MCF 10A (cell line): Measurements from ENCODE around the gene RELCH. TPM values are rescaled to one million over a fixed set of nuclear protein-coding genes. Genes with fewer than 3 reads are reported as not detected.

Experiments
- BruUV-seq: library from RNA; stranded (reverse); fragments of 400-500 nt; replicated peaks from 2 replicates; lab custom pipeline; 2021; lab: Mats Ljungman, UMichigan
- CTCF ChIA-PET: fragments of 300-600 bp; sonication (Branson Sonifier 250); formaldehyde crosslinking; extraction: SDS; loops from one replicate; lab custom pipeline; 2021; ENCODE audit warnings: antibody characterized with exemption, inconsistent platforms; lab: Yijun Ruan, JAX
- POLR2A ChIA-PET: fragments of 300-600, 350-650 bp; sonication (Branson Sonifier 250); formaldehyde crosslinking; extraction: SDS; loops from one replicate; lab custom pipeline; 2020; ENCODE audit warnings: antibody characterized with exemption, inconsistent platforms; lab: Yijun Ruan, JAX
- DNase-seq: peaks from one replicate; pipeline ENCODE4 v3.0.0-alpha.2; 2018; ENCODE audit not compliant: unreplicated experiment
- H3K27ac Mint-ChIP-seq: one replicate; pipeline ENCODE4 v1.8.0; 2022; ENCODE audit warnings: mild to moderate bottlenecking, low read depth, mixed read lengths; ENCODE audit not compliant: unreplicated experiment
- H3K27me3 Mint-ChIP-seq: one replicate; pipeline ENCODE4 v1.8.0; 2022; ENCODE audit warnings: mixed read lengths; ENCODE audit not compliant: insufficient read depth, unreplicated experiment
- H3K36me3 Mint-ChIP-seq: one replicate; pipeline ENCODE4 v1.8.0; 2022; ENCODE audit warnings: mild to moderate bottlenecking, moderate library complexity, mixed read lengths; ENCODE audit not compliant: insufficient read depth, unreplicated experiment
- H3K4me1 Mint-ChIP-seq: one replicate; pipeline ENCODE4 v1.8.0; 2022; ENCODE audit warnings: mixed read lengths; ENCODE audit not compliant: insufficient read depth, unreplicated experiment
- H3K4me3 Mint-ChIP-seq: one replicate; pipeline ENCODE4 v1.8.0; 2022; ENCODE audit warnings: mild to moderate bottlenecking, moderate library complexity, mixed read lengths; ENCODE audit not compliant: unreplicated experiment
- H3K9me3 Mint-ChIP-seq: one replicate; pipeline ENCODE4 v1.8.0; 2022; ENCODE audit warnings: mixed read lengths; ENCODE audit not compliant: unreplicated experiment
- intact Hi-C: fragments of 100-400 bp; cut with micrococcal nuclease; formaldehyde crosslinking; loops from 2 replicates; pipeline ENCODE4 v1.14.1; 2022
- total RNA-seq: library from RNA; stranded (reverse); gene quantifications from 2 replicates; pipeline ENCODE4 v1.2.3, GENCODE V29; 2022
- TF ChIP-seq, protein P1 (sequence below): fragments of 200-600 bp; IDR thresholded peaks from one replicate; pipeline ENCODE4 v1.8.0; 2022; ENCODE audit warnings: antibody characterized with exemption, mild to moderate bottlenecking; ENCODE audit not compliant: unreplicated experiment

RELCH gene
- total RNA-seq, 1 experiment from 2014 or later, result 24.7 TPM

DNA sequence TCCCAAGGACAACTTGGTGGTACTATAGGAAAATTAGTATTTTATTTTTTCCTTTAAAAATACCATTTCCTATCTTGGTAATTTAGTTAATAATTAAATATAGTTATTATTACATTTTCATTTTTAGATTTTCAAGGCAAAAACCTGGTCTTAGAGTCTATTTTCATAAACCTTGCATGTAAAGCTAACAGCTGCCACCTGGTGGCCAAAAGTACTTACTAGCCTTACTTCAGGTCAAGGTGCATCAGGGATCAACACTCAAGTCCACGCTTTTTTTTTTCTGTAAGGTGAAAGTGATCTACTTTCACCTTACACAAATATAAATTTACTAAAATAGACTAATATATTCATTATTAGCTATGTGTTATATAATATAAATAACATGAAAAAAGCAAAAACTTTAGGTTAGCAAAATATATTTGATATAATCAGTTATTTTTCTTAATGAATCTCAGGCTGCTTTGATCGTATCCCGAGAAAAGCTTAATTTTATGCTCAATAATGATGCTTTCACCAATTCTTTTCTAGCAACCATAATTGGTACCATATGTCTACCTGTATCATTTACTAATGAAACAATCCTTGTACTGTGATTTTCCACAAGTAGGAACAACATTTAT is 62.5 kb downstream of the RELCH start:
- no TSS peak for BruUV-seq
- H3K36me3 Mint-ChIP-seq, result peaks cover 27% of the 10 kb centered on the region
- DNase-seq, result peak; percentile 80
- ChIA-PET POLR2A (interaction anchor here (0.6 to 6.1 kb wide), 7 partner anchors 21 to 66 kb away, joined by 3 to 122 read pairs (median 5); partner anchors contain the start of genes PIGN and RELCH), CTCF (interaction anchor here (0.6 to 4.7 kb wide), 35 partner anchors 9 to 1735 kb away, joined by 3 to 105 read pairs (median 5); partner anchors contain the start of genes PIGN and RELCH)
- H3K4me1 Mint-ChIP-seq, result no peaks in the 10 kb centered on the region
- H3K27ac Mint-ChIP-seq, result no peak overlapping the region
- no peaks in the 10 kb centered on the region for H3K27me3 Mint-ChIP-seq
- no peaks in the 10 kb centered on the region for H3K9me3 Mint-ChIP-seq
- H3K4me3 Mint-ChIP-seq, result no peak overlapping the region
- TF ChIP-seq, protein P1, sequence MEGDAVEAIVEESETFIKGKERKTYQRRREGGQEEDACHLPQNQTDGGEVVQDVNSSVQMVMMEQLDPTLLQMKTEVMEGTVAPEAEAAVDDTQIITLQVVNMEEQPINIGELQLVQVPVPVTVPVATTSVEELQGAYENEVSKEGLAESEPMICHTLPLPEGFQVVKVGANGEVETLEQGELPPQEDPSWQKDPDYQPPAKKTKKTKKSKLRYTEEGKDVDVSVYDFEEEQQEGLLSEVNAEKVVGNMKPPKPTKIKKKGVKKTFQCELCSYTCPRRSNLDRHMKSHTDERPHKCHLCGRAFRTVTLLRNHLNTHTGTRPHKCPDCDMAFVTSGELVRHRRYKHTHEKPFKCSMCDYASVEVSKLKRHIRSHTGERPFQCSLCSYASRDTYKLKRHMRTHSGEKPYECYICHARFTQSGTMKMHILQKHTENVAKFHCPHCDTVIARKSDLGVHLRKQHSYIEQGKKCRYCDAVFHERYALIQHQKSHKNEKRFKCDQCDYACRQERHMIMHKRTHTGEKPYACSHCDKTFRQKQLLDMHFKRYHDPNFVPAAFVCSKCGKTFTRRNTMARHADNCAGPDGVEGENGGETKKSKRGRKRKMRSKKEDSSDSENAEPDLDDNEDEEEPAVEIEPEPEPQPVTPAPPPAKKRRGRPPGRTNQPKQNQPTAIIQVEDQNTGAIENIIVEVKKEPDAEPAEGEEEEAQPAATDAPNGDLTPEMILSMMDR, result peak; percentile 55
- intact Hi-C loops, result loop anchor here (1.0 kb wide), 1 partner anchor 66 kb away; no protein-coding TSS in a partner anchor

DNA sequence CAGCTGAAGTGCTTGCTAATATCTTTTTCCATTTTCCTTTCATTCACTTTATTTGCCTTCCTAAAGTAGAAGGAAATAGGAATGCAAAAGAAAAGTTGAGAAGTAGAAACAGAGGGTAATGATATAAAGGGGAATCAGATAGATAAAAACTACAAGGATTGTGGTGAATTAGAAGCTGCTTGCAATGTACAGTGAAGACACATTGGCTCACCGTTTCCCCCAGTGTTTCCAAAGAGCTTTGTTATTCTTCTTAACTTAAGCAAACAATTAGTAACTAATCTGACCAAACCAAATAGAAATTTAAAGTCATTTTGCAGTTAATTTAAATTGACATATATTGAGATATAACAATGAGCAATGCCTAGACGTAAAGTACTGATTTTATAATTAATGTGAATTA is 63.4 kb downstream of the RELCH start:
- DNase-seq, result no peak
- H3K4me1 Mint-ChIP-seq, result no peaks in the 10 kb centered on the region
- H3K9me3 Mint-ChIP-seq, result no peaks in the 10 kb centered on the region
- no peaks in the 10 kb centered on the region for H3K27me3 Mint-ChIP-seq
- TF ChIP-seq, protein P1, result no peak
- peaks cover 26% of the 10 kb centered on the region for H3K36me3 Mint-ChIP-seq
- intact Hi-C loops, result no loop called here
- ChIA-PET POLR2A (interaction anchor here (0.6 to 6.1 kb wide), 3 partner anchors 8 to 67 kb away, joined by 3 to 122 read pairs (median 3); partner anchors contain the start of genes PIGN and RELCH), CTCF (interaction anchor here (0.6 to 4.7 kb wide), 19 partner anchors 9 to 730 kb away, joined by 3 to 105 read pairs (median 8); partner anchors contain the start of genes PIGN and RELCH)
- no TSS peak for BruUV-seq
- H3K4me3 Mint-ChIP-seq, result no peak overlapping the region
- H3K27ac Mint-ChIP-seq, result no peak overlapping the region

DNA sequence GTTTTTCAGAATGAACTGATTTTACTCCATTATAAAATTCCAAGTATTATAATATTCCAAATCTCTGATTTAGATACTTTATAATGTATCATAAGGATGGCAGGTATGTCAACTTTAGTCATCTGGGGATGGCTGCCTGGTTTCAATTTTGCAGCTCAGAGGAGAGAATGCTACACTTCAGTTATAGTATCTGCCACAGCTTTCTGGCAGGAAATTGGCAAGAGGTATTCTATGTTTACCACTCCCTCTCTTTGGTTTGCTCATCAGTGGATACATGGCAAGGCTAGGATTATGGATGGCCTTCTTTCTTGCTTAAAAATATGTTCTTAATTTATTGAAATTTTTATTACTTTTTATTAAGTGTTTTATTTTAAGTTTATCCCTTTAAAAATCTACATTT is 71.0 kb downstream of the RELCH start:
- intact Hi-C loops, result no loop called here
- DNase-seq, result no peak
- Mint-ChIP-seq H3K9me3 (no peaks in the 10 kb centered on the region), H3K27me3 (no peaks in the 10 kb centered on the region), H3K4me3 (no peak overlapping the region), H3K27ac (no peak overlapping the region), H3K36me3 (peaks cover 59% of the 10 kb centered on the region), H3K4me1 (no peaks in the 10 kb centered on the region)
- TF ChIP-seq, protein P1, result no peak
- ChIA-PET CTCF (interaction anchor here (1.6 to 2.3 kb wide), 2 partner anchors 8 to 9 kb away, joined by 4 to 9 read pairs; no protein-coding TSS in a partner anchor), POLR2A (interaction anchor here (0.9 kb wide), 1 partner anchor 156 kb away, joined by 3 read pairs; no protein-coding TSS in a partner anchor)
- BruUV-seq, result no TSS peak

DNA sequence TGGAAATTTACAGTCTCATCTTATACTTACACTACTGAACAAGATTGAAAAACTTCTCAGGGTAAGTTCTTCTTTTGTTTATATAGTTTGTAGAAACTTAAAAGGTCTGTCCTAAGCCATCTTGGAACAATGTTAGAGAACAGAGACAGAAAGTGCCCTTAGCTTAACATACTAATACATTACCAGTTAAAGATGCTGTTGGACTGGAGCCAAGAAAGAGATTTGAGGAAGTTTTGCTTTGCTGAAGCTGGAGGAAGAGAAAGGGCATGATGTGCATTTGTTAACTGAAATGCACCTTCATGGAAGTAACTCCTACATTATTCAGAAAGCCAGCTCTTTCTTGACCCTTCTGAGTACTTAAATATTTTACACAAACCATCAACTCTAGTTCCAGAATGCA is 71.6 kb downstream of the RELCH start:
- no TSS peak for BruUV-seq
- TF ChIP-seq, protein P1, result no peak

More for the DNA sequence above, 71.6 kb downstream of the RELCH start:
- no peak for DNase-seq
- peaks cover 61% of the 10 kb centered on the region for H3K36me3 Mint-ChIP-seq
- H3K27me3 Mint-ChIP-seq, result no peaks in the 10 kb centered on the region
- CTCF ChIA-PET, result interaction anchor here (0.7 to 2.3 kb wide), 3 partner anchors 8 to 109 kb away, joined by 3 to 9 read pairs (median 4); no protein-coding TSS in a partner anchor
- no peaks in the 10 kb centered on the region for H3K4me1 Mint-ChIP-seq
- H3K4me3 Mint-ChIP-seq, result no peak overlapping the region
- no peaks in the 10 kb centered on the region for H3K9me3 Mint-ChIP-seq
- intact Hi-C loops, result no loop called here
- POLR2A ChIA-PET, result interaction anchor here (0.9 kb wide), 1 partner anchor 156 kb away, joined by 3 read pairs; no protein-coding TSS in a partner anchor
- H3K27ac Mint-ChIP-seq, result no peak overlapping the region
